Lower leg skin (tissue), 3 donors: Measurements from ENCODE around the gene CAMTA1.

Experiments
- CTCF ChIP-seq, 3 donors: fragments of 450-650 bp; IDR thresholded peaks; one replicate each; pipeline ENCODE4 v1.5.1; 2016; ENCODE audit warnings: antibody characterized with exemption in 3 of 3, mild to moderate bottlenecking in 3 of 3, moderate library complexity in 2 of 3
- POLR2A ChIP-seq, 2 donors: fragments of 450-650 bp; IDR thresholded peaks; one replicate each; pipeline ENCODE4 v1.6.1; 2016 to 2017; ENCODE audit warnings: antibody characterized with exemption in 2 of 2, mild to moderate bottlenecking in 1 of 2, moderate library complexity in 1 of 2

- TF ChIP-seq POLR2A (IDR thresholded peaks at IDR 0.05) (no peak), CTCF (IDR thresholded peaks at IDR 0.05) (no peak)
These were observed 693.7 kb downstream of the CAMTA1 start for GRCh38 chr1:7478809-7479499.
